ENCODE results near the gene LPP. TPM values are rescaled to one million over a fixed set of nuclear protein-coding genes. Genes with fewer than 3 reads are reported as not detected.

Gene LPP
- total RNA-seq, 2 experiments from 2014 or later: 13.4 to 16.5 TPM

GRCh38 chr3:188330138-188330537 lies 176.2 kb downstream of the LPP start:
- CTCF ChIA-PET: no interaction called here

GRCh38 chr3:188331166-188331565 lies 177.2 kb downstream of the LPP start:
- CTCF ChIA-PET: interaction anchor here (0.9 to 1.0 kb wide), 2 partner anchors 67 to 592 kb away, joined by 3 read pairs; no protein-coding TSS in a partner anchor
- POLR2A ChIA-PET: no interaction called here

More at GRCh38 chr3:188330138-188330537, 176.2 kb downstream of the LPP start:
- POLR2A ChIA-PET: interaction anchor here (0.6 kb wide), 1 partner anchor 9 kb away, joined by 3 read pairs; no protein-coding TSS in a partner anchor

GRCh38 chr3:188332085-188332484 lies 178.1 kb downstream of the LPP start:
- ChIA-PET POLR2A (no interaction called here), CTCF (no interaction called here)

GRCh38 chr3:188335656-188336055 lies 181.7 kb downstream of the LPP start:
- POLR2A ChIA-PET: no interaction called here
- CTCF ChIA-PET: no interaction called here

- ChIA-PET POLR2A (no interaction called here), CTCF (interaction anchor here (1.2 kb wide), 1 partner anchor 596 kb away, joined by 3 read pairs; no protein-coding TSS in a partner anchor)
Measured at GRCh38 chr3:188336178-188336577, 182.2 kb downstream of the LPP start.

- ChIA-PET POLR2A (no interaction called here), CTCF (interaction anchor here (1.2 kb wide), 1 partner anchor 597 kb away, joined by 3 read pairs; no protein-coding TSS in a partner anchor)
Measured at GRCh38 chr3:188337232-188337631, 183.3 kb downstream of the LPP start.

- ChIA-PET POLR2A (no interaction called here), CTCF (interaction anchor here (1.0 kb wide), 1 partner anchor 595 kb away, joined by 3 read pairs; no protein-coding TSS in a partner anchor)
Measured at GRCh38 chr3:188338086-188338485, 184.1 kb downstream of the LPP start.

- POLR2A ChIA-PET: interaction anchor here (0.6 to 1.1 kb wide), 3 partner anchors 9 to 599 kb away, joined by 3 read pairs; no protein-coding TSS in a partner anchor
- CTCF ChIA-PET: interaction anchor here (0.7 to 2.0 kb wide), 6 partner anchors 19 to 599 kb away, joined by 3 to 5 read pairs (median 3); no protein-coding TSS in a partner anchor
Measured at GRCh38 chr3:188339410-188340295, 185.7 kb downstream of the LPP start.

GRCh38 chr3:188341501-188341900 lies 187.5 kb downstream of the LPP start:
- POLR2A ChIA-PET: no interaction called here
- CTCF ChIA-PET: no interaction called here

GRCh38 chr3:188342991-188343732 lies 189.2 kb downstream of the LPP start:
- POLR2A ChIA-PET: no interaction called here

GRCh38 chr3:188343894-188344293 lies 189.9 kb downstream of the LPP start:
- ChIA-PET CTCF (no interaction called here), POLR2A (no interaction called here)

More at GRCh38 chr3:188342991-188343732, 189.2 kb downstream of the LPP start:
- CTCF ChIA-PET: interaction anchor here (1.0 kb wide), 1 partner anchor 611 kb away, joined by 3 read pairs; no protein-coding TSS in a partner anchor

- ChIA-PET POLR2A (no interaction called here), CTCF (interaction anchor here (0.7 kb wide), 1 partner anchor 605 kb away, joined by 3 read pairs; no protein-coding TSS in a partner anchor)
Measured at GRCh38 chr3:188345223-188345622, 191.3 kb downstream of the LPP start.

GRCh38 chr3:188348435-188349244 lies 194.7 kb downstream of the LPP start:
- ChIA-PET CTCF (no interaction called here), POLR2A (interaction anchor here (0.6 kb wide), 1 partner anchor 14 kb away, joined by 4 read pairs; no protein-coding TSS in a partner anchor)

- ChIA-PET POLR2A (no interaction called here), CTCF (no interaction called here)
Measured at GRCh38 chr3:188349351-188349901, 195.5 kb downstream of the LPP start.

- POLR2A ChIA-PET: no interaction called here
- CTCF ChIA-PET: no interaction called here
Measured at GRCh38 chr3:188349933-188350332, 196.0 kb downstream of the LPP start.

GRCh38 chr3:188350961-188351360 lies 197.0 kb downstream of the LPP start:
- POLR2A ChIA-PET: no interaction called here
- CTCF ChIA-PET: no interaction called here

- ChIA-PET POLR2A (no interaction called here), CTCF (no interaction called here)
Measured at GRCh38 chr3:188351648-188352047, 197.7 kb downstream of the LPP start.

GRCh38 chr3:188352196-188352927 lies 198.4 kb downstream of the LPP start:
- POLR2A ChIA-PET: no interaction called here
- CTCF ChIA-PET: no interaction called here

GRCh38 chr3:188353426-188353825 lies 199.5 kb downstream of the LPP start:
- CTCF ChIA-PET: no interaction called here
- POLR2A ChIA-PET: no interaction called here
